ENCODE measurements around the gene CAV3. TPM values are rescaled to one million over a fixed set of nuclear protein-coding genes. Genes with fewer than 3 reads are reported as not detected.

Gene CAV3
- total RNA-seq, 1 donor from 2014 or later = not detected

GRCh38 chr3:8730656-8731055 lies 2.9 kb upstream of the CAV3 start:
- Mint-ChIP-seq H3K9me3 (ENCODE audit: unreplicated experiment) (no peaks in the 10 kb centered on the region), H3K4me3 (ENCODE audit: unreplicated experiment) (no peak overlapping the region), H3K36me3 (ENCODE audit: low read depth, unreplicated experiment) (no peaks in the 10 kb centered on the region), H3K4me1 (ENCODE audit: unreplicated experiment) (peaks cover 18% of the 10 kb centered on the region), H3K27me3 (ENCODE audit: unreplicated experiment) (peaks cover 5% of the 10 kb centered on the region), H3K27ac (ENCODE audit: unreplicated experiment) (no peak overlapping the region)
- no peak for DNase-seq (ENCODE audit: low spot score)
- TF ChIP-seq CTCF (IDR thresholded peaks at IDR 0.05; ENCODE audit: unreplicated experiment) = no peak

GRCh38 chr3:8732413-8732812 lies 1.2 kb upstream of the CAV3 start:
- Mint-ChIP-seq H3K4me3 (ENCODE audit: unreplicated experiment) (no peak overlapping the region), H3K4me1 (ENCODE audit: unreplicated experiment) (peaks cover 18% of the 10 kb centered on the region), H3K27me3 (ENCODE audit: unreplicated experiment) (peaks cover 7% of the 10 kb centered on the region), H3K9me3 (ENCODE audit: unreplicated experiment) (no peaks in the 10 kb centered on the region), H3K27ac (ENCODE audit: unreplicated experiment) (no peak overlapping the region), H3K36me3 (ENCODE audit: low read depth, unreplicated experiment) (no peaks in the 10 kb centered on the region)
- no peak for DNase-seq (ENCODE audit: low spot score)
- TF ChIP-seq CTCF (IDR thresholded peaks at IDR 0.05; ENCODE audit: unreplicated experiment) = no peak

GRCh38 chr3:8734137-8734878 lies 706 bp downstream of the CAV3 start:
- Mint-ChIP-seq H3K36me3 (ENCODE audit: low read depth, unreplicated experiment) (no peaks in the 10 kb centered on the region), H3K27ac (ENCODE audit: unreplicated experiment) (no peak overlapping the region), H3K27me3 (ENCODE audit: unreplicated experiment) (peaks cover 7% of the 10 kb centered on the region), H3K4me3 (ENCODE audit: unreplicated experiment) (no peak overlapping the region), H3K4me1 (ENCODE audit: unreplicated experiment) (peaks cover 18% of the 10 kb centered on the region), H3K9me3 (ENCODE audit: unreplicated experiment) (no peaks in the 10 kb centered on the region)
- no peak for TF ChIP-seq CTCF (IDR thresholded peaks at IDR 0.05; ENCODE audit: unreplicated experiment)
- DNase-seq (ENCODE audit: low spot score) = no peak

- TF ChIP-seq CTCF (IDR thresholded peaks at IDR 0.05; ENCODE audit: unreplicated experiment) = no peak
- no peaks in the 10 kb centered on the region for H3K36me3 Mint-ChIP-seq (ENCODE audit: low read depth, unreplicated experiment)
- no peaks in the 10 kb centered on the region for H3K9me3 Mint-ChIP-seq (ENCODE audit: unreplicated experiment)
- peaks cover 7% of the 10 kb centered on the region for H3K27me3 Mint-ChIP-seq (ENCODE audit: unreplicated experiment)
- no peak overlapping the region for H3K27ac Mint-ChIP-seq (ENCODE audit: unreplicated experiment)
- no peak for DNase-seq (ENCODE audit: low spot score)
- peaks cover 18% of the 10 kb centered on the region for H3K4me1 Mint-ChIP-seq (ENCODE audit: unreplicated experiment)
- H3K4me3 Mint-ChIP-seq (ENCODE audit: unreplicated experiment) = no peak overlapping the region
Measured at GRCh38 chr3:8734908-8735307, 1.3 kb downstream of the CAV3 start.

- Mint-ChIP-seq H3K4me3 (ENCODE audit: unreplicated experiment) (no peak overlapping the region), H3K27me3 (ENCODE audit: unreplicated experiment) (peaks cover 6% of the 10 kb centered on the region), H3K9me3 (ENCODE audit: unreplicated experiment) (no peaks in the 10 kb centered on the region), H3K36me3 (ENCODE audit: low read depth, unreplicated experiment) (no peaks in the 10 kb centered on the region), H3K4me1 (ENCODE audit: unreplicated experiment) (peaks cover 7% of the 10 kb centered on the region), H3K27ac (ENCODE audit: unreplicated experiment) (no peak overlapping the region)
- TF ChIP-seq CTCF (IDR thresholded peaks at IDR 0.05; ENCODE audit: unreplicated experiment) = no peak
- DNase-seq (ENCODE audit: low spot score) = no peak
Measured at GRCh38 chr3:8736436-8736835, 2.8 kb downstream of the CAV3 start.
